Mesothelial cell of epicardium (in vitro differentiated cells): ENCODE results near the gene SYNE2. TPM values are rescaled to one million over a fixed set of nuclear protein-coding genes. Genes with fewer than 3 reads are reported as not detected.

Experiments used
- DNase-seq, 2 experiments: peaks; one replicate each; pipeline ENCODE4 v3.0.0; 2021; ENCODE audit warnings: low spot score in 2 of 2; ENCODE audit not compliant: unreplicated experiment in 2 of 2
- H3K27ac Mint-ChIP-seq: 2 replicates; pipeline ENCODE4 v1.8.0; 2021; ENCODE audit warnings: mixed read lengths
- H3K27me3 Mint-ChIP-seq: 2 replicates; pipeline ENCODE4 v1.8.0; 2021; ENCODE audit warnings: low read depth, mixed read lengths
- H3K36me3 Mint-ChIP-seq: 2 replicates; pipeline ENCODE4 v1.8.0; 2021; ENCODE audit warnings: mixed read lengths
- H3K4me1 Mint-ChIP-seq: 2 replicates; pipeline ENCODE4 v1.8.0; 2021; ENCODE audit warnings: mixed read lengths
- H3K4me3 Mint-ChIP-seq: 2 replicates; pipeline ENCODE4 v1.8.0; 2021; ENCODE audit warnings: mild to moderate bottlenecking, moderate library complexity, mixed read lengths
- H3K9me3 Mint-ChIP-seq: 2 replicates; pipeline ENCODE4 v1.8.0; 2021; ENCODE audit warnings: mixed read lengths
- CTCF ChIP-seq: fragments of 200-600 bp; sonication (generic); IDR thresholded peaks from one replicate; pipeline ENCODE4 v1.5.0; 2021; ENCODE audit warnings: antibody characterized with exemption; ENCODE audit not compliant: unreplicated experiment
- total RNA-seq: library from RNA; stranded (reverse); gene quantifications from 3 replicates; pipeline ENCODE4 v1.2.1, GENCODE V29; 2021

SYNE2 gene
- total RNA-seq, 1 donor from 2014 or later = 87.1 TPM

GRCh38 chr14:63891148-63891975 lies 38.6 kb downstream of the SYNE2 start:
- Mint-ChIP-seq H3K4me1 (peaks cover 47% of the 10 kb centered on the region), H3K27me3 (no peaks in the 10 kb centered on the region), H3K36me3 (peaks cover 3% of the 10 kb centered on the region), H3K27ac (peak overlapping the region; percentile 82), H3K9me3 (no peaks in the 10 kb centered on the region), H3K4me3 (no peak overlapping the region)
- no peak for DNase-seq
- TF ChIP-seq CTCF = no peak

GRCh38 chr14:63892265-63892664 lies 39.5 kb downstream of the SYNE2 start:
- Mint-ChIP-seq H3K9me3 (no peaks in the 10 kb centered on the region), H3K36me3 (peaks cover 3% of the 10 kb centered on the region), H3K4me3 (no peak overlapping the region), H3K27ac (peak overlapping the region; percentile 82), H3K4me1 (peaks cover 53% of the 10 kb centered on the region), H3K27me3 (no peaks in the 10 kb centered on the region)
- DNase-seq = no peak
- TF ChIP-seq CTCF = no peak

- Mint-ChIP-seq H3K36me3 (no peaks in the 10 kb centered on the region), H3K27ac (peak overlapping the region; percentile 96), H3K4me1 (peaks cover 64% of the 10 kb centered on the region), H3K9me3 (no peaks in the 10 kb centered on the region), H3K27me3 (no peaks in the 10 kb centered on the region), H3K4me3 (no peak overlapping the region)
- TF ChIP-seq CTCF = no peak
- DNase-seq = no peak
Measured at GRCh38 chr14:63893701-63894458, 41.1 kb downstream of the SYNE2 start.

- H3K4me1 Mint-ChIP-seq = peaks cover 66% of the 10 kb centered on the region
- H3K4me3 Mint-ChIP-seq = no peak overlapping the region
- H3K36me3 Mint-ChIP-seq = peaks cover 3% of the 10 kb centered on the region
- no peak for DNase-seq
- peak overlapping the region; percentile 99 for H3K27ac Mint-ChIP-seq
- TF ChIP-seq CTCF = no peak
- no peaks in the 10 kb centered on the region for H3K27me3 Mint-ChIP-seq
- H3K9me3 Mint-ChIP-seq = no peaks in the 10 kb centered on the region
Measured at GRCh38 chr14:63895510-63895909, 42.7 kb downstream of the SYNE2 start.

GRCh38 chr14:63896278-63896720 lies 43.5 kb downstream of the SYNE2 start:
- peak overlapping the region; percentile 99 for H3K27ac Mint-ChIP-seq
- H3K4me3 Mint-ChIP-seq = peak overlapping the region; percentile 46
- H3K4me1 Mint-ChIP-seq = peaks cover 63% of the 10 kb centered on the region
- no peaks in the 10 kb centered on the region for H3K27me3 Mint-ChIP-seq
- DNase-seq = peak; percentile 30 to 62
- peaks cover 3% of the 10 kb centered on the region for H3K36me3 Mint-ChIP-seq
- TF ChIP-seq CTCF = no peak
- H3K9me3 Mint-ChIP-seq = no peaks in the 10 kb centered on the region
